K562 (cell line): ENCODE results near the gene BRF1. TPM values are rescaled to one million over a fixed set of nuclear protein-coding genes. Genes with fewer than 3 reads are reported as not detected.

Source experiments
- ARID2 ChIP-seq: fragments of 450-650 bp; IDR thresholded peaks from 2 replicates; pipeline ENCODE4 v1.6.1; 2017; ENCODE audit warnings: antibody characterized with exemption, mild to moderate bottlenecking
- BACH1 ChIP-seq: fragments of 200-800 bp; sonication (Bioruptor generic); IDR thresholded peaks from 2 replicates; pipeline ENCODE4 v1.6.1; 2016; ENCODE audit warnings: missing genetic modification characterization, missing compliant biosample characterization
- ETS2 ChIP-seq: IDR thresholded peaks from 2 replicates; pipeline ENCODE4 v1.6.1; 2016; ENCODE audit warnings: borderline replicate concordance, missing genetic modification characterization, mild to moderate bottlenecking, moderate library complexity, missing compliant biosample characterization; ENCODE audit not compliant: poor library complexity, severe bottlenecking
- GATA2 ChIP-seq: sonication (generic); formaldehyde crosslinking; IDR thresholded peaks from 2 replicates; pipeline ENCODE4 v1.4.0; 2020; ENCODE audit warnings: mild to moderate bottlenecking, missing genetic modification reagents
- MBD2 ChIP-seq: sonication (generic); IDR thresholded peaks from 2 replicates; pipeline ENCODE4 v1.6.1; 2016; ENCODE audit warnings: low read depth, borderline replicate concordance
- PHB ChIP-seq: fragments of 250-450 bp; sonication (Bioruptor Pico); IDR thresholded peaks from 2 replicates; pipeline ENCODE4 v1.5.0; 2021
- POLR2G ChIP-seq: fragments of 200-400 bp; formaldehyde crosslinking; IDR thresholded peaks from 2 replicates; pipeline ENCODE4 v1.6.1; 2017; ENCODE audit warnings: low read depth, mild to moderate bottlenecking, antibody characterized with exemption, low read length, moderate library complexity
- RAD51 ChIP-seq: fragments of 450-650 bp; IDR thresholded peaks from 2 replicates; pipeline ENCODE4 v1.7.1; 2016; ENCODE audit warnings: low read depth, mild to moderate bottlenecking, borderline replicate concordance
- TCF7L2 ChIP-seq: fragments of 150-350 bp; IDR thresholded peaks from 2 replicates; pipeline ENCODE4 v1.6.1; 2016; ENCODE audit warnings: low read depth, mild to moderate bottlenecking, low read length, moderate library complexity
- ZBTB40 ChIP-seq, 2 experiments: fragments of 450-650 bp in 1 of 2; sonication (generic) in 1 of 2; formaldehyde crosslinking in 1 of 2; IDR thresholded peaks; 2 replicates each; pipeline versions ENCODE4 v1.7.1 to v1.9.0; 2016 to 2022; ENCODE audit warnings: inconsistent platforms in 1 of 2, mild to moderate bottlenecking in 1 of 2, missing genetic modification reagents in 1 of 2
- ZNF165 ChIP-seq: fragments of 250-450 bp; sonication (Bioruptor Pico); IDR thresholded peaks from 2 replicates; pipeline ENCODE4 v1.4.0; 2020; ENCODE audit warnings: borderline replicate concordance
- polyA plus RNA-seq, 8 experiments: library from polyadenylated mRNA; depleted of rRNA in 4 of 8; stranded (reverse) in 5 of 8; unstranded in 3 of 8; fragments of >200 nt; fragmentation: Nextera tagmentation in 2 of 8; fragmentation: Illumina TruSeq in 1 of 8; extraction: Ambion mirVana in 2 of 8; extraction: Trizol in 1 of 8; gene quantifications; 2 replicates each; pipeline versions ENCODE4 v1.2.1 to v1.2.3, GENCODE V29; 2011 to 2014; ENCODE audit warnings: inconsistent platforms in 1 of 8, missing spikeins in 1 of 8
- total RNA-seq, 7 experiments: library from RNA; depleted of rRNA in 6 of 7; stranded (reverse); fragments of >200 nt in 6 of 7; fragmentation: Illumina TruSeq in 2 of 7; extraction: Trizol in 2 of 7; gene quantifications; 2 replicates each; pipeline versions ENCODE4 v1.2.1 to v1.2.3, GENCODE V29; 2011 to 2021; ENCODE audit warnings: low replicate concordance in 1 of 7
- TF ChIP-seq, protein P1 (sequence below): fragments of 250-450 bp; sonication (Bioruptor Pico); IDR thresholded peaks from 2 replicates; pipeline ENCODE4 v1.4.0; 2020

BRF1 gene
- total and polyA plus RNA-seq, 9 of the 15 experiments (the other 6 are each of a cell fraction or from before 2014, with no cell fraction given), result 0.14 to 24.6 (median 8.2) TPM

- 0 out of 2 replicates have a peak, but pooled peaks have one; percentile 35 for TF ChIP-seq BACH1 (tag)
- TF ChIP-seq PHB (CRISPR knock-in tag), result no peak
- no peak for TF ChIP-seq MBD2
- TF ChIP-seq GATA2 (CRISPR knock-in tag), result no peak
- TF ChIP-seq, protein P1, sequence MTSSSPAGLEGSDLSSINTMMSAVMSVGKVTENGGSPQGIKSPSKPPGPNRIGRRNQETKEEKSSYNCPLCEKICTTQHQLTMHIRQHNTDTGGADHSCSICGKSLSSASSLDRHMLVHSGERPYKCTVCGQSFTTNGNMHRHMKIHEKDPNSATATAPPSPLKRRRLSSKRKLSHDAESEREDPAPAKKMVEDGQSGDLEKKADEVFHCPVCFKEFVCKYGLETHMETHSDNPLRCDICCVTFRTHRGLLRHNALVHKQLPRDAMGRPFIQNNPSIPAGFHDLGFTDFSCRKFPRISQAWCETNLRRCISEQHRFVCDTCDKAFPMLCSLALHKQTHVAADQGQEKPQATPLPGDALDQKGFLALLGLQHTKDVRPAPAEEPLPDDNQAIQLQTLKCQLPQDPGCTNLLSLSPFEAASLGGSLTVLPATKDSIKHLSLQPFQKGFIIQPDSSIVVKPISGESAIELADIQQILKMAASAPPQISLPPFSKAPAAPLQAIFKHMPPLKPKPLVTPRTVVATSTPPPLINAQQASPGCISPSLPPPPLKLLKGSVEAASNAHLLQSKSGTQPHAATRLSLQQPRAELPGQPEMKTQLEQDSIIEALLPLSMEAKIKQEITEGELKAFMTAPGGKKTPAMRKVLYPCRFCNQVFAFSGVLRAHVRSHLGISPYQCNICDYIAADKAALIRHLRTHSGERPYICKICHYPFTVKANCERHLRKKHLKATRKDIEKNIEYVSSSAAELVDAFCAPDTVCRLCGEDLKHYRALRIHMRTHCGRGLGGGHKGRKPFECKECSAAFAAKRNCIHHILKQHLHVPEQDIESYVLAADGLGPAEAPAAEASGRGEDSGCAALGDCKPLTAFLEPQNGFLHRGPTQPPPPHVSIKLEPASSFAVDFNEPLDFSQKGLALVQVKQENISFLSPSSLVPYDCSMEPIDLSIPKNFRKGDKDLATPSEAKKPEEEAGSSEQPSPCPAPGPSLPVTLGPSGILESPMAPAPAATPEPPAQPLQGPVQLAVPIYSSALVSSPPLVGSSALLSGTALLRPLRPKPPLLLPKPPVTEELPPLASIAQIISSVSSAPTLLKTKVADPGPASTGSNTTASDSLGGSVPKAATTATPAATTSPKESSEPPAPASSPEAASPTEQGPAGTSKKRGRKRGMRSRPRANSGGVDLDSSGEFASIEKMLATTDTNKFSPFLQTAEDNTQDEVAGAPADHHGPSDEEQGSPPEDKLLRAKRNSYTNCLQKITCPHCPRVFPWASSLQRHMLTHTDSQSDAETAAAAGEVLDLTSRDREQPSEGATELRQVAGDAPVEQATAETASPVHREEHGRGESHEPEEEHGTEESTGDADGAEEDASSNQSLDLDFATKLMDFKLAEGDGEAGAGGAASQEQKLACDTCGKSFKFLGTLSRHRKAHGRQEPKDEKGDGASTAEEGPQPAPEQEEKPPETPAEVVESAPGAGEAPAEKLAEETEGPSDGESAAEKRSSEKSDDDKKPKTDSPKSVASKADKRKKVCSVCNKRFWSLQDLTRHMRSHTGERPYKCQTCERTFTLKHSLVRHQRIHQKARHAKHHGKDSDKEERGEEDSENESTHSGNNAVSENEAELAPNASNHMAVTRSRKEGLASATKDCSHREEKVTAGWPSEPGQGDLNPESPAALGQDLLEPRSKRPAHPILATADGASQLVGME (CRISPR knock-in tag), result no peak
- TF ChIP-seq ETS2 (tag), result no peak
- peak; percentile 66 for TF ChIP-seq POLR2G
- TF ChIP-seq TCF7L2, result no peak
- no peak for TF ChIP-seq ZBTB40 (IDR thresholded peaks at IDR 0.05)
- TF ChIP-seq ZBTB40 (CRISPR knock-in tag; IDR thresholded peaks at IDR 0.05), result no peak
- TF ChIP-seq ZNF165 (CRISPR knock-in tag), result no peak
- no peak for TF ChIP-seq ARID2
- no peak for TF ChIP-seq RAD51
Measured at GRCh38 chr14:105314287-105315200, 13.7 kb upstream of the BRF1 start, which contains the start of gene PACS2 (continued).
